ENCODE data around the gene DAPK1. TPM values are rescaled to one million over a fixed set of nuclear protein-coding genes. Genes with fewer than 3 reads are reported as not detected.

The DAPK1 gene
- total and polyA plus RNA-seq, 2 donors (not counting 3 experiments of a cell fraction or from before 2014, with no cell fraction given): 58.9 to 119 TPM

DNA sequence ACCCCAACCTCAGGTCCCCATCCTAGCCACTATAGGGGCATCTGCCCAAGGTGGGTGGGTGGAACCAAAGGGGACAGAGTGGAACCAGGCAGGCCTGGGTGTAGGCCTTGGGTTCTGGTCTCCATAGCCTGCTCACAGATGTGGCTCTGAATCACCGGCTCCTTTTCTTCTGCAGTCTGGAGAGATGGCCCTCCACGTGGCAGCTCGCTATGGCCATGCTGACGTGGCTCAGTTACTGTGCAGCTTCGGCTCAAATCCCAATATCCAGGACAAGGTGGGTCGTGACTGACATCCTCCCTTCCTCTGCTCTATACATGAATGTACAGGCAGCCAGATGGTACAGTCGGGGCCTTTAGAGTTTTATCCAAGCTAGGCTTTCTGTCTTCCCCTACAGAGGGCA, 150.9 kb downstream of the DAPK1 start:
- dilution Hi-C loops (cut with MboI; ENCODE audit: extremely low pct_ligation_motif_present, low sequenced_read_pairs) (no loop called here), intact Hi-C loops (cut with micrococcal nuclease) (no loop called here)
- ChIA-PET CTCF (no interaction called here), POLR2A (no interaction called here)
- Histone ChIP-seq H3K4me2 (ENCODE audit: insufficient read depth, low read length) (no peak overlapping the region), H3K36me3 (ENCODE audit: control insufficient read depth in 2 of 2, extremely low read depth in 1 of 2, insufficient read depth in 2 of 2, low read length in 2 of 2) (peaks cover 3 to 39% of the 10 kb centered on the region in 2 experiments), H3K9me3 (replicated peaks; ENCODE audit: control insufficient read depth, insufficient read depth, low read length) (no peaks in the 10 kb centered on the region), H3K4me3 (replicated peaks in 1 of 3; ENCODE audit: insufficient read depth in 1 of 3, low read depth in 1 of 3, low read length in 3 of 3) (no peak overlapping the region), H3K27me3 (ENCODE audit: control insufficient read depth in 2 of 2, insufficient read depth in 2 of 2, low read length in 2 of 2) (no peaks in the 10 kb centered on the region), H3K4me1 (ENCODE audit: control insufficient read depth, extremely low read depth, insufficient read depth, low read length) (no peaks in the 10 kb centered on the region), H4K20me1 (replicated peaks; ENCODE audit: control insufficient read depth, extremely low read depth, insufficient read depth, low read length) (no peaks in the 10 kb centered on the region), H3K9ac (replicated peaks; ENCODE audit: extremely low read depth, insufficient read depth, low read length) (no peak overlapping the region), H3K79me2 (ENCODE audit: control insufficient read depth, insufficient read depth, low read length) (no peaks in the 10 kb centered on the region), H2AFZ (ENCODE audit: low read depth, low read length) (no peak overlapping the region), H3K9me1 (replicated peaks; ENCODE audit: control insufficient read depth, extremely low read depth, insufficient read depth, low read length) (no peaks in the 10 kb centered on the region), H3K27ac (ENCODE audit: insufficient read depth, low read depth, low read length) (no peak overlapping the region)
- TF ChIP-seq JUN (IDR thresholded peaks at IDR 0.05; ENCODE audit: borderline replicate concordance, insufficient read depth, insufficient read length, low read depth) (no peak), GATA2 (IDR thresholded peaks at IDR 0.05; ENCODE audit: insufficient read depth, insufficient read length, low read depth, low read length) (no peak), FOS (IDR thresholded peaks at IDR 0.05; ENCODE audit: borderline replicate concordance, insufficient read depth, low read length) (no peak), POLR2A (IDR thresholded peaks at IDR 0.05; ENCODE audit: low read depth, low read length) (no peak), EZH2 (IDR thresholded peaks at IDR 0.05; ENCODE audit: borderline replicate concordance, low read depth, low read length, severe bottlenecking) (no peak), MYC (IDR thresholded peaks at IDR 0.05; ENCODE audit: low read depth, low read length) (no peak), POLR2AphosphoS5 (IDR thresholded peaks at IDR 0.05; ENCODE audit: insufficient read depth, low read depth, low read length) (no peak)
- no TSS peak for BruUV-seq (replicated peaks)
- no peak for FAIRE-seq
- no peak for DNase-seq (ENCODE audit: low read depth, low spot score)

DNA sequence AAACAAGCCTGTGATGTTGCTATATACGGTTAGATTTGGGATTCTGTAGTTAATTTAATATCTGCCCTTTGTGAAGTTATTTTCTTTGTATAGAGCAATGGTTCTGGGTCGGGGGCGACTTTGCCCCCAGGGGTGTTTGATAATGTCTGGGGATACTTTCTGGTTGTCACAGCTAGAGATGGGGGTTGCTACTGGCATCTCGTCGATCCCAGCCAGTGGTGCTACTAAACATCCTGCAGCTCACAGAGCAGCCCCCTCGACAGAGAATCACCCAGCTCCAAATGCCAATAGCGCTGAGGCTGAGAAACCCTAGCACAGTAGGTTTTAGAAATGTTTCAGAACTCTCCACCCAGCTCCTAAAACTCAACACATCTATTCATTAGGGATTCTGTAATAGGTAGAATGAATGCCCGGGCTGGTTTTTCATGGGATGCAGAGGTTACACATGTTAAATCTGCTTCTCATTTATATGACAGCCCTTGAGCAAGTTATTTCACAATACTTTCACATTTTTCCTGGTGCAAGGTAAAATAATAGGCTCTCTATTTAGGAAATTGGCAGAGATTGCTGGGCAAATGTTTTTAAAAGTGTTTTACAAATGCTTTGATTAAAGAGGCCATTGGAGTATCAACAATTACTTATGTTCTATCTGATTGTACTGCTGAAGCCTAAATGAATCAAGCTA, 153.1 kb downstream of the DAPK1 start:
- intact Hi-C loops (cut with micrococcal nuclease): no loop called here
- no peaks in the 10 kb centered on the region for H3K4me1 ChIP-seq (ENCODE audit: control insufficient read depth, extremely low read depth, insufficient read depth, low read length)
- CTCF ChIA-PET: interaction anchor here (0.7 kb wide), 1 partner anchor 162 kb away, joined by 3 read pairs; no protein-coding TSS in a partner anchor
- dilution Hi-C loops (cut with MboI; ENCODE audit: extremely low pct_ligation_motif_present, low sequenced_read_pairs): no loop called here
- no peak overlapping the region for H3K9ac ChIP-seq (replicated peaks; ENCODE audit: extremely low read depth, insufficient read depth, low read length)
- no peaks in the 10 kb centered on the region for H3K27me3 ChIP-seq (ENCODE audit: control insufficient read depth in 2 of 2, insufficient read depth in 2 of 2, low read length in 2 of 2)
- no peak for DNase-seq (ENCODE audit: low read depth, low spot score)
- no TSS peak for BruUV-seq (replicated peaks)
- no peak overlapping the region for H3K27ac ChIP-seq (ENCODE audit: insufficient read depth, low read depth, low read length)
- H4K20me1 ChIP-seq (replicated peaks; ENCODE audit: control insufficient read depth, extremely low read depth, insufficient read depth, low read length): no peaks in the 10 kb centered on the region
- no peaks in the 10 kb centered on the region for H3K9me3 ChIP-seq (replicated peaks; ENCODE audit: control insufficient read depth, insufficient read depth, low read length)
- H3K79me2 ChIP-seq (ENCODE audit: control insufficient read depth, insufficient read depth, low read length): no peaks in the 10 kb centered on the region
- H2AFZ ChIP-seq (ENCODE audit: low read depth, low read length): no peak overlapping the region
- H3K36me3 ChIP-seq (ENCODE audit: control insufficient read depth in 2 of 2, extremely low read depth in 1 of 2, insufficient read depth in 2 of 2, low read length in 2 of 2): peaks cover 9 to 41% of the 10 kb centered on the region in 2 experiments
- no peak overlapping the region for H3K4me3 ChIP-seq (replicated peaks in 1 of 3; ENCODE audit: insufficient read depth in 1 of 3, low read depth in 1 of 3, low read length in 3 of 3)
- no peak overlapping the region for H3K4me2 ChIP-seq (ENCODE audit: insufficient read depth, low read length)
- POLR2A ChIA-PET: no interaction called here
- TF ChIP-seq, protein P1, sequence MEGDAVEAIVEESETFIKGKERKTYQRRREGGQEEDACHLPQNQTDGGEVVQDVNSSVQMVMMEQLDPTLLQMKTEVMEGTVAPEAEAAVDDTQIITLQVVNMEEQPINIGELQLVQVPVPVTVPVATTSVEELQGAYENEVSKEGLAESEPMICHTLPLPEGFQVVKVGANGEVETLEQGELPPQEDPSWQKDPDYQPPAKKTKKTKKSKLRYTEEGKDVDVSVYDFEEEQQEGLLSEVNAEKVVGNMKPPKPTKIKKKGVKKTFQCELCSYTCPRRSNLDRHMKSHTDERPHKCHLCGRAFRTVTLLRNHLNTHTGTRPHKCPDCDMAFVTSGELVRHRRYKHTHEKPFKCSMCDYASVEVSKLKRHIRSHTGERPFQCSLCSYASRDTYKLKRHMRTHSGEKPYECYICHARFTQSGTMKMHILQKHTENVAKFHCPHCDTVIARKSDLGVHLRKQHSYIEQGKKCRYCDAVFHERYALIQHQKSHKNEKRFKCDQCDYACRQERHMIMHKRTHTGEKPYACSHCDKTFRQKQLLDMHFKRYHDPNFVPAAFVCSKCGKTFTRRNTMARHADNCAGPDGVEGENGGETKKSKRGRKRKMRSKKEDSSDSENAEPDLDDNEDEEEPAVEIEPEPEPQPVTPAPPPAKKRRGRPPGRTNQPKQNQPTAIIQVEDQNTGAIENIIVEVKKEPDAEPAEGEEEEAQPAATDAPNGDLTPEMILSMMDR (IDR thresholded peaks at IDR 0.05; ENCODE audit: extremely low read depth in 1 of 2, insufficient read depth in 1 of 2, low read depth in 1 of 2, low read length in 2 of 2): no peak
- TF ChIP-seq POLR2AphosphoS5 (IDR thresholded peaks at IDR 0.05; ENCODE audit: insufficient read depth, low read depth, low read length) (no peak), MYC (IDR thresholded peaks at IDR 0.05; ENCODE audit: low read depth, low read length) (no peak)
- no peaks in the 10 kb centered on the region for H3K9me1 ChIP-seq (replicated peaks; ENCODE audit: control insufficient read depth, extremely low read depth, insufficient read depth, low read length)
- no peak for FAIRE-seq
